Retina (tissue), 1 donor: ENCODE results near the gene GPD1.

Source experiments
- DNase-seq: peaks from one replicate; pipeline ENCODE4 v3.0.0-alpha.2; 2016

GPD1 gene

DNA sequence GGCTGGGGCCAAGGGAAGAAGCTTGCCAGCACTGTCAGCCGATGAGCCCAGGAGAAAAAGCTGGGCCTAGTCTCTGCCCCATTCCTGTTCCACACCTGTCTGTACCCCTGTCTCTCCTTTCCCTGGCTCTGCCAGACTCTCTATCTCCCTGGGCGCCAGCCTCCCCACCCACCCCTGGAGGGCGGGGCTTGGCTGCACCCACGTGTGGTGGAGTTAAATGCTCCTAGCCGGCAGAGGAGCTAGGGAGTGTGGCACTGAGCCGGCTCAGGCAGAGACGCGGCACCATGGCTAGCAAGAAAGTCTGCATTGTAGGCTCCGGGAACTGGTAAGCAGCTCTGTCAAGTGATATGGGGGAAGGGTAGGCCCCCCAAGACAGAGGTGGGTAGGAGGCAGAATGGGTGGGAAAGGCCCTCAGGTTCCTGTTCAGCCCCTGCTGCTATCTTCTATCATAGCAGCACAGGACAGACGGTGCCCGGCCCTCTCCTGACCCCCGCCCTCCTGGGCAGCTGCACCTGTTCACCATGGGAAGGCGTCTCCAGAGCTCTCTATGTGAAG lies at the start of gene GPD1:
GPD1 (plus strand) TSS at position 242 of the 555 bp plus-strand sequence; CDS start at position 285, 43 bp downstream.
- peak; percentile 38 for DNase-seq

GRCh38 chr12:50055831-50056638 lies 47.8 kb upstream of the GPD1 start:
- DNase-seq, result peak; percentile 76

DNA sequence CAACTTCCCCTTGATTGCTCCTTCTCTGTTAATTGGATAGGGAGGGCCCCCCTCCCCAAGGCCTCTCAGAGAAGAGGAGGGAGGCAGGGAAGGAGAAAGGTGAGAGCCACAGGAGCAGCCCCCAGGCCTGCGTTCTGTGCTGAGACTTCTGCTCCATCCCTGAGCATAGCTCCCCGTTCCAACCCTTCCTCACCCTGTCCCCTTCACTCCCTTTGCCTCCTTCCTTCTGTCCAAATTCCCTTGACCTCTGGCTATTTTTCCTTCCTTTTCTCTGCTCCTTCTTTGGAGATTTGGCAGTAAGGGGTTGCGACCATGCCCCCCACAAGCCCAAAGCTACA lies 47.2 kb upstream of the GPD1 start:
- DNase-seq, result no peak

- peak; percentile 89 for DNase-seq
These were observed 46.6 kb upstream of the GPD1 start, which contains the start of gene ASIC1 for GRCh38 chr12:50057000-50057841. Gene ASIC1 (plus strand): TSS chr12:50057596. CDS start chr12:50058767, 1,171 bp downstream.

DNA sequence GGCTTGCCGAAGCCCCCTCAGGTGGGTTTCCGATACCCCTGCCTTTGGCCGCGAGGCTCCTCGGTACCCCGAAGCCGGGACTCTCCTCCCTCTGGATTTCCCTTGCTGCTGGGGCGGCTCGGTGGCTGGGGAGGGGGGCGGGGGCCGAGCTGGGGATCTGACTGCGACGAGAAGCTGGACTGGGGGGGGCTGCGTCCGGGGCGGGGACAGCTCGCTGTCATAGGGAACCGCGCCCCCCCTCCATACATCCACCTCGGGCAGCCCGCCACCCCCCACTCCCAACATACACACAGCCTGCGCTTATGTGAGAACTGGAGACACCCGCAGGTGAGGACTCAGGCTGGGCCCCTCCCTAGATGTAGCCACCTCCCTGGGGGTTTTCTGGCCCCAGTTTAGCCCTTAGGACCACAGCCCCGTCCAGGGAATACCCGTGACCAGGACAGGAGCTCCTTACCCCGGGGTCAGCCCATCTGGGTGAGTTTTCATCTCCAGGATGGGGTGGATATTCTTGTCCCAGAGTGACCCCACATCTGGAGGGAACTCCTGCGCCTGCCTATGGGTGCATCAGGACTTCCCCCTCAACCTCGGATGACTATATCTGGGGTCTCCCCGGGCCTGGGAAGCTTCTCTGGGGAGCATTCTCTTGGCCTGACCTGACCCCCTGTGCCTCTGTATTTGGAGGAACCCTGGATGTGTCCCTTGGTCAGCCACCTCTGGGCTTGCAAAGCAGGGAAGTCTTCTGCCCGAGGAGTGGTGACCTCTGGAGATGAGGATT lies 45.7 kb upstream of the GPD1 start:
- DNase-seq, result peak; percentile 23

GRCh38 chr12:50058743-50059312 lies 45.0 kb upstream of the GPD1 start:
- DNase-seq, result no peak

- no peak for DNase-seq
These were observed 44.2 kb upstream of the GPD1 start for GRCh38 chr12:50059440-50060119.

DNA sequence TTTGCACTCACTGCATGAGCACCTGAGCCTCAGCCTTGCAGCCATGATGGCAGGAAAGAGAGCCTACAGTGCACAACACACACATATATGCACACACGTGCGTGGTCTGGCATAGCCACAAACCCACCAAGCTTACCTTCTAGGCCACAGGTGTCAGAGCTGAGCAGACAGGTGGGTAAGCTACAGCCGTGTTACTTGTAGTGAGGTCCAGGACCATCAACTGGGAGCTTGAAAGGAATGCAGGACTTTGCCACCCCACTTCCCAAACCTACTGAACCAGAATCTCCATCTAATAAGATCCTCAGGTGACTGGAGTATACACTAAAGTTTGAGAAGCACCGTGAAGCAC lies 43.7 kb upstream of the GPD1 start:
- DNase-seq, result no peak

GRCh38 chr12:50061171-50061570 lies 42.6 kb upstream of the GPD1 start:
- no peak for DNase-seq

DNA sequence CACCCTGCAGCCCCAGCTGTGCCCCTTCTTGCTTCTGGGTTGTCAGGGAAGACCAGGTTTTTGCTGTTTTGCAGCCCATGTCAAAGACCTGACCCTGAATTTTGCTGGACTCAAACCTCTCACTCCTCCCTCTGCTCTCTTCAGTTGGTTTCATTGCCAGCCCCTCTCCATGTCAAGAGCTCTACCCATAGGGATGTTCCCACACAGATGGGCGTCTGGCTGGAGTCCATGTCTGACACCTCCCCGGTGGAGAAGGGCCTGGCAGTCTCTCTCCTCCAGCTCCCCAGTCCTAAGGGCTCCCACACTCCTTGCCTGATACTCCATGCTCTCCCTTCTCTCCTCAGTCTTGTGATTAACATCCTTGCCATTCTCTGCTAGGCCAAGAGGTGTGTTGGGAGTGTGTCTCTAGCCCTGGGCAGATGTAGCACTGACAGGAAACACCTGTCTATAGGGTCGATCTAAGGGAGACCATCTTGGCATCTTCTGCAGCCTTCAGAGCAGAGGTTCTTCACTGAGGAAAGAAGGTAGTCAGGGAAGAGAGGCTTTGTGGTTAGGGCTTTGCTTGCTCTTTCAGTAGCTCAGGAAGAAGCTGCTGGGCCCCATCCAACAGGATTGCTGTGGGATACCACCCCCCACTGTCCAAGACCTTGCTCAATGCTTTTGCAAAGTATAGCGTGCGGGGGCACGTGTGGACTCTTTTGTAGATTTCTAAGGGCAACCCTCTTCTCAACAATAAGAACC lies 41.7 kb upstream of the GPD1 start:
- DNase-seq, result no peak

- peak; percentile 25 for DNase-seq
These were observed 40.9 kb upstream of the GPD1 start for GRCh38 chr12:50062728-50063460.

DNA sequence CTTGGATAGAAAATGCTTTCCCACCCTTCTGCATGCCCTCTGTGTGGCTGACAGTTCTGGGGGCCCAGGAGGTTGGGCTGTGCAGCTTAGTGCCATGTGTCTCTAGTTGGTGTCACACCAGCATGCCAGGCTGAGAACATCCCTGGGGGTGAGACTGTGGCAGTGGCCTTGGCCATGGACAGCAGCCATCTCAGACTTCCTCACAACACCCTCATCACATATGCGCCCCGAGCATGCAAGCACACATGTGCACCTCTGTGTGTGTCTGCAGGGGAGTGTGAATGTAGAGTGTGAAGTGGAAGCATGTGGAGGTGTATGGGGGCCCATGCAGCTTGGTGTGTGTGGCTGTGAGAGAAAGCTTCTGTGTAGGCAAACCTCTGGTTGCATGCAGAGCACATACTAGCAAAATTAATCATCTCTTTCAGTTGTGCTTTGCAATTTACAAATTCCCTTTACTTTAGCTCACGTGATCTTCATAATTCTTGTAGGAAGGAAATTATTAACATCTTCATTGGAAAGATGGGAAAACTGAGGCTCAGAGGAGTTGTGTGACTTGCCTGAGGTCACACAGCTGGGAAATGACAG lies 38.0 kb upstream of the GPD1 start:
- DNase-seq, result no peak

- DNase-seq, result no peak
These were observed 37.4 kb upstream of the GPD1 start for GRCh38 chr12:50066402-50066801.

GRCh38 chr12:50069069-50069468 lies 34.7 kb upstream of the GPD1 start:
- no peak for DNase-seq

- no peak for DNase-seq
These were observed 34.3 kb upstream of the GPD1 start for GRCh38 chr12:50069539-50069938.

- peak; percentile 81 for DNase-seq
These were observed 33.3 kb upstream of the GPD1 start for GRCh38 chr12:50070314-50071060.

DNA sequence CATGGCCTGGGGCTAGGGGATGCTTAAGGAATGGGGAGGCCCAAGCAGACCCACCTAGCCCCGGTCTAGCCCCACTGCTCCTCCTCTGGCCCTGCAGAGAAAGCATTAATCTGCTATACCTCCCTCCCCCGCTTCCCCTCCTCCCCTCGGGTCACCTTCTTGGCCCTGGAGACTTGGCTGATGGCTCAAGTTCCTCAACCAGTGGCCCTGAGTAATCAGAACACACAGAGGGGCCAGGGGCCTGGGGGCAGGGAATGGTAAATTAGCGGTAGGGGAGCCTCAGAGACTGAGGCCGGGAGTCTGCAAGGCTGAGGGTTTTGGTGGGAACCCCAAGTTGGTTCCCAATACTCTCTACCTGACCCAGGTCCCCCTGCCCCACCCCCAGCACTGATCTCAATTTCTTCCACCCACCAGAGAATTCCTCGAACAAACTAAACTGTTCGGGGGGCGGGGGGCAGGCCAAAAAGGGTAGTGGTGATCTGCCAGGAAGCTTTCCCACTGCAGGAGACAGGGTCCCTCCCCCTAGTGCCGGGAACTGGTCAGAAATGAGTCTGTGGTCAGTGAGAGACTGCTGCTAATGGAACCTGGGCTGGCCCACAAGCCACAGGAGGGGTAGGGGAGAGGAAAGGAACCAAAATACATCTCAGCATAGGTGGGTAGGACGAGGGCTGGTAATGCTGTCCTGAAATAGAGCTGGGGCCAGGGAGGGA lies 31.5 kb upstream of the GPD1 start:
- DNase-seq, result no peak

- no peak for DNase-seq
These were observed 30.6 kb upstream of the GPD1 start for GRCh38 chr12:50073206-50073605.

DNA sequence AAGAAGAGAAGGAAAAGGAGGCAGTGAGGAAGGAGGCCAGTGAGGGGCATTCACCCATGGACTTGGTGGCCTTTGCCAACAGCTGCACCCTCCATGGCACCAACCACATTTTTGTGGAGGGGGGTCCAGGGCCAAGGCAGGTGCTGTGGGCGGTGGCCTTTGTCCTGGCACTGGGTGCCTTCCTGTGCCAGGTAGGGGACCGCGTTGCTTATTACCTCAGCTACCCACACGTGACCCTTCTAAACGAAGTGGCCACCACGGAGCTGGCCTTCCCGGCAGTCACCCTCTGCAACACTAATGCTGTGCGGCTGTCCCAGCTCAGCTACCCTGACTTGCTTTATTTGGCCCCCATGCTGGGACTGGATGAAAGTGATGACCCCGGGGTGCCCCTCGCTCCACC lies 30.1 kb upstream of the GPD1 start:
- no peak for DNase-seq
